Loucy (cell line): ENCODE data around the gene IGF2R.

Source experiments
- H2AFZ ChIP-seq: fragments of 200-600 bp; sonication (generic); 2 replicates; pipeline ENCODE4 v1.6.0; 2016; ENCODE audit warnings: antibody characterized with exemption, mild to moderate bottlenecking, low read length, moderate library complexity
- H3F3A ChIP-seq: fragments of 200-600 bp; 2 replicates; pipeline ENCODE4 v1.6.0; 2016; ENCODE audit warnings: antibody characterized with exemption, low read depth, mild to moderate bottlenecking
- H3K27me3 ChIP-seq: fragments of 200-600 bp; sonication (generic); 2 replicates; pipeline ENCODE4 v1.6.1; 2014; ENCODE audit warnings: low read length, mild to moderate bottlenecking; ENCODE audit not compliant: insufficient read depth, poor library complexity, severe bottlenecking
- H3K36me3 ChIP-seq: fragments of 200-600 bp; sonication (generic); 2 replicates; pipeline ENCODE4 v1.6.1; 2016; ENCODE audit warnings: low read length; ENCODE audit not compliant: insufficient read depth
- H3K4me1 ChIP-seq: fragments of 200-600 bp; sonication (generic); 2 replicates; pipeline ENCODE4 v1.5.1; 2014; ENCODE audit warnings: low read length, mild to moderate bottlenecking; ENCODE audit not compliant: insufficient read depth, poor library complexity, severe bottlenecking
- H3K4me2 ChIP-seq: fragments of 200-600 bp; sonication (generic); 2 replicates; pipeline ENCODE4 v1.6.0; 2014; ENCODE audit warnings: antibody characterized with exemption, low read length, low read depth, mild to moderate bottlenecking; ENCODE audit not compliant: poor library complexity, severe bottlenecking
- H3K4me3 ChIP-seq: fragments of 200-600 bp; sonication (generic); 2 replicates; pipeline ENCODE4 v1.5.1; 2014; ENCODE audit warnings: low read length, mild to moderate bottlenecking, mixed read lengths; ENCODE audit not compliant: poor library complexity, severe bottlenecking
- H3K79me2 ChIP-seq: fragments of 200-600 bp; sonication (generic); 2 replicates; pipeline ENCODE4 v1.6.1; 2014; ENCODE audit warnings: low read length; ENCODE audit not compliant: insufficient read depth
- H3K9ac ChIP-seq: fragments of 200-600 bp; sonication (generic); 2 replicates; pipeline ENCODE4 v1.6.0; 2014; ENCODE audit warnings: mild to moderate bottlenecking, low read depth, low read length, moderate library complexity; ENCODE audit not compliant: poor library complexity, severe bottlenecking
- H3K9me2 ChIP-seq: fragments of 200-600 bp; sonication (generic); replicated peaks from 2 replicates; pipeline ENCODE4 v1.6.1; 2016; ENCODE audit warnings: low read depth, low read length, mixed read lengths
- H3K9me3 ChIP-seq: fragments of 200-600 bp; sonication (generic); 2 replicates; pipeline ENCODE4 v1.6.1; 2014; ENCODE audit warnings: mild to moderate bottlenecking, antibody characterized with exemption, low read length, low read depth; ENCODE audit not compliant: insufficient read depth
- H4K20me1 ChIP-seq: fragments of 200-600 bp; sonication (generic); 2 replicates; pipeline ENCODE4 v1.6.0; 2014; ENCODE audit warnings: antibody characterized with exemption, low read length, mild to moderate bottlenecking; ENCODE audit not compliant: insufficient read depth, poor library complexity, severe bottlenecking
- EZH2phosphoT487 ChIP-seq: fragments of 200-600 bp; IDR thresholded peaks from 2 replicates; pipeline ENCODE4 v1.6.1; 2018; ENCODE audit warnings: antibody characterized with exemption, mild to moderate bottlenecking, moderate library complexity, borderline replicate concordance
- TF ChIP-seq, protein P1 (sequence below): fragments of 200-600 bp; sonication (generic); conservative IDR thresholded peaks from 2 replicates; pipeline ENCODE4 v1.5.1; 2014; ENCODE audit warnings: mild to moderate bottlenecking, antibody characterized with exemption, low read length

The IGF2R gene

DNA sequence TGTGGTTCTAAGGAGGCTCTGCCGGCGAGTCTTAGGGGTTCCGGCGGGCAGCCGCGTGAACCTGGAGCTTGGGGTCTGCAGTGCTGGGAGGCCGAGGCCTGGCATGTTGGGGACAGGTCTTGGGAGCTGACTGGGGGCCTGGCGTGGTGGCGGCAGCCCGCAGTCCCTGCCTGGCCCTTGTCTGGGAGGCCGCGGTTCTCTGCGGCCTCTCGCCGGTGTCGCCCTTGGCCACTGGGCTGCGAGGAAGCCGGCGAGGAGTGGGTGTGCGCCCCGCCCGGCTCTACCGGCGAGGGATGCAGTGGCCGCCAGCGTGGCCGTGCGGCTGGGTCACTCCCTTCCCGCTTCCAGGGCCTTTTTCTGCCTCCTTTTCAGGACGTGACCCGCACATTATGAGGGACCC lies 36.3 kb downstream of the IGF2R start:
- H3K9ac ChIP-seq: no peak overlapping the region
- peaks cover 13% of the 10 kb centered on the region; the same call in 1 of the 2 replicates for H3K79me2 ChIP-seq
- H3K36me3 ChIP-seq: peaks cover 3% of the 10 kb centered on the region; the same call in 1 of the 2 replicates
- no peak overlapping the region for H3K4me3 ChIP-seq
- no peaks in the 10 kb centered on the region for H3K4me1 ChIP-seq
- no peaks in the 10 kb centered on the region; the same call in 1 of the 2 replicates for H3F3A ChIP-seq
- no peaks in the 10 kb centered on the region for H3K27me3 ChIP-seq
- H4K20me1 ChIP-seq: no peaks in the 10 kb centered on the region
- H3K9me3 ChIP-seq: no peaks in the 10 kb centered on the region
- TF ChIP-seq, protein P1, sequence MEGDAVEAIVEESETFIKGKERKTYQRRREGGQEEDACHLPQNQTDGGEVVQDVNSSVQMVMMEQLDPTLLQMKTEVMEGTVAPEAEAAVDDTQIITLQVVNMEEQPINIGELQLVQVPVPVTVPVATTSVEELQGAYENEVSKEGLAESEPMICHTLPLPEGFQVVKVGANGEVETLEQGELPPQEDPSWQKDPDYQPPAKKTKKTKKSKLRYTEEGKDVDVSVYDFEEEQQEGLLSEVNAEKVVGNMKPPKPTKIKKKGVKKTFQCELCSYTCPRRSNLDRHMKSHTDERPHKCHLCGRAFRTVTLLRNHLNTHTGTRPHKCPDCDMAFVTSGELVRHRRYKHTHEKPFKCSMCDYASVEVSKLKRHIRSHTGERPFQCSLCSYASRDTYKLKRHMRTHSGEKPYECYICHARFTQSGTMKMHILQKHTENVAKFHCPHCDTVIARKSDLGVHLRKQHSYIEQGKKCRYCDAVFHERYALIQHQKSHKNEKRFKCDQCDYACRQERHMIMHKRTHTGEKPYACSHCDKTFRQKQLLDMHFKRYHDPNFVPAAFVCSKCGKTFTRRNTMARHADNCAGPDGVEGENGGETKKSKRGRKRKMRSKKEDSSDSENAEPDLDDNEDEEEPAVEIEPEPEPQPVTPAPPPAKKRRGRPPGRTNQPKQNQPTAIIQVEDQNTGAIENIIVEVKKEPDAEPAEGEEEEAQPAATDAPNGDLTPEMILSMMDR: no peak
- TF ChIP-seq EZH2phosphoT487: no peak
- H3K4me2 ChIP-seq: no peak overlapping the region
- H3K9me2 ChIP-seq: no peaks in the 10 kb centered on the region
- no peak overlapping the region for H2AFZ ChIP-seq

DNA sequence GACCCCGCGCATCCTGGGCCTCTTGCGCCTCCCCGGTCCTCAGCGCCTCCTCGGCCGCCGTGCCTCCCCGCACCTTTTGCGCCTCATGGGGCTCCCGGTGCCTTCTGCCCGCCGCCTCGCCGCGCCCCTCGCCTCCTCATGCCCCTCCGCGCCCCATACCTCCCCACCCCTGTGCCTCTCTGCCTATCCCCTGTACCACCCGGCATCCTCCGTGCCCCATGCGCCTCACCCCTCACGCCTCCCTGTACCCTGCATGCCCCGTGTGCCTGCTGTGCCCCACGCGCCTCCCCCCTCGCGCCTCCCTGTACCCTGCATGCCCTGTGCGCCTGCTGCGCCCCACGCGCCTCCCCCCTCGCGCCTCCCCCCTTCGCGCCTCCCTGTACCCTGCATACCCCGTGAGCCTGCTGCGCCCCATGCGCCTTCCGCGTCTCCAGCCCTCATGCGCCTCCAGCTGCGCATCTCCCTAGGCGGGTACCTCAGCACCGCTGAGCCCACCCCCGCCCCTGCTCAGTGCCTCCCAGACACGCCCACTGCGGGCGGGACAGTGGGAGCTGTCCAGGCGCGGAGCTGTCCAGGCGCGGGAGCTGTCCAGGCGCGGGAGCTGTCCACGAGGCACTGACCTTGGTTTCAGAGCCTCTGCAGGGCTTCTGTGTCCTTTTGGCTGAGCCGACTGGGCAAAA lies 37.1 kb downstream of the IGF2R start:
- Histone ChIP-seq H4K20me1 (no peaks in the 10 kb centered on the region), H3K4me1 (no peaks in the 10 kb centered on the region), H3K9ac (no peak overlapping the region), H3K9me3 (no peaks in the 10 kb centered on the region), H3K79me2 (peaks cover 13% of the 10 kb centered on the region; the same call in 1 of the 2 replicates), H3K4me3 (no peak overlapping the region), H3K36me3 (peaks cover 10% of the 10 kb centered on the region; the same call in 1 of the 2 replicates), H3K4me2 (no peak overlapping the region), H3K9me2 (no peaks in the 10 kb centered on the region), H3F3A (no peaks in the 10 kb centered on the region; the same call in 1 of the 2 replicates), H2AFZ (no peak overlapping the region), H3K27me3 (no peaks in the 10 kb centered on the region)
- TF ChIP-seq, protein P1: no peak
- TF ChIP-seq EZH2phosphoT487: no peak

DNA sequence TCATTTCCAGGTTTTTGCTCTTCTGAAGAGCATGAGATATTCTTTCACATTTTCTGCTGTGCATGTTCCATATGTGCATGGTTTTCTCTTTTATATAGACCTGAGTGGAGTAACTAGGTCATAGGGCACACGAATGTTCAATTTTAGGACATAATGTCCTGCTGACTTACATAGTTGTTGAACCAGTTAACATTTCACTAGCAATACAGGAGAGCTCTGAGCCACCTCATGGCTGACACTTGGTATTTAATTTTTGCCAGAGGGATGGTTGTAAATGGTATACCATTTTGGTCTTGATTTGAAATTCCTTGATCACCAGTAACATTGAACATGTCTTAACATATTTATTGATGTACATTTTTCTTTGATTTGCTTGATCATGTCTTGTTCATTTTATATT lies 38.3 kb downstream of the IGF2R start:
- no peak overlapping the region for H3K4me3 ChIP-seq
- H3F3A ChIP-seq: no peaks in the 10 kb centered on the region; the same call in 1 of the 2 replicates
- peaks cover 22% of the 10 kb centered on the region; the same call in 1 of the 2 replicates for H3K36me3 ChIP-seq
- peaks cover 13% of the 10 kb centered on the region; the same call in 1 of the 2 replicates for H3K79me2 ChIP-seq
- no peak overlapping the region for H2AFZ ChIP-seq
- no peak overlapping the region for H3K9ac ChIP-seq
- no peaks in the 10 kb centered on the region for H4K20me1 ChIP-seq
- H3K27me3 ChIP-seq: no peaks in the 10 kb centered on the region
- no peak for TF ChIP-seq EZH2phosphoT487
- TF ChIP-seq, protein P1: no peak
- H3K9me2 ChIP-seq: no peaks in the 10 kb centered on the region
- no peak overlapping the region for H3K4me2 ChIP-seq
- H3K9me3 ChIP-seq: no peaks in the 10 kb centered on the region
- H3K4me1 ChIP-seq: no peaks in the 10 kb centered on the region
